IMR-90 (cell line): ENCODE measurements around the gene ANXA8.
"Not testable (repeated sequence)": the region's sequence is repeated elsewhere in the genome, so short reads cannot be mapped to it uniquely, and the experiment has no call there.

ENCODE experiments used
- POLR2A ChIP-seq: IDR thresholded peaks from 2 replicates; pipeline ENCODE4 v1.6.1; 2012; ENCODE audit warnings: mild to moderate bottlenecking, low read depth, low read length
- TF ChIP-seq, protein P1 (sequence below): fragments of 150-350 bp; IDR thresholded peaks from 2 replicates; pipeline ENCODE4 v1.6.1; 2016; ENCODE audit warnings: low read depth, mild to moderate bottlenecking, low read length, moderate library complexity, borderline replicate concordance
- TF ChIP-seq, protein P2 (sequence below): conservative IDR thresholded peaks from 2 replicates; pipeline ENCODE4 v1.5.1; 2012; ENCODE audit warnings: mild to moderate bottlenecking, low read depth, low read length, improper control_type of control experiment
- TF ChIP-seq, protein P3 (sequence below): fragments of 150-350 bp; IDR thresholded peaks from 2 replicates; pipeline ENCODE4 v1.6.1; 2017; ENCODE audit warnings: mild to moderate bottlenecking, antibody characterized with exemption, low read length, low read depth

DNA sequence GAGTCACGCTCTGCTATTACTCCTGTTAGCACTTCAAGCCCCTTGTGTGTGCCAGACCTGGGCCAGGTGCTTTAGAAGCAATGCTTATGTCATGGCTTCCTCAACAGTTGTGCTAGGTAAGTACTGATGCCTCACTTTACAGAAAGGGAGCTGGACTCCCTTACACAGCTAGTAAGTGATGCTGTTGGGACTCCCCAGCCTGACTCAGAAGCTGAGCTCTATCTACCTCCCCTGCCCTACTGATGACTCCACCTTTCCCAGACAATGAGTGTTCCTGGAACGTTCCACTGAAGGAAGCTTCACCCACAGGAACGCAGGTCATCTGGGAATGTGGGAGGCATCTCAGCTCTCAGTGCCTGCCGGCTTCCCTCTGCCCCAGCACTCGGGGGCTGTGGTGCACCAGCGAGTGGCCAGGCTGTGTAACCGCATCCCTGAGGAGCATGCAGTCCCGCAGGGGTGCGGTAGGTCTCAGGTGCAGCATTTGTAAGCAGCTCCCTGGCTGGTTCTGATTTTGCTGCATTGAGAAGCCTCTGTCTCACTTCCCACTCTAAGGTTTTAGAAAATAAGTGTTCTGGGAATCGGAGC is 2.6 kb downstream of the ANXA8 start:
- TF ChIP-seq POLR2A: not testable (repeated sequence)
- TF ChIP-seq, protein P1, sequence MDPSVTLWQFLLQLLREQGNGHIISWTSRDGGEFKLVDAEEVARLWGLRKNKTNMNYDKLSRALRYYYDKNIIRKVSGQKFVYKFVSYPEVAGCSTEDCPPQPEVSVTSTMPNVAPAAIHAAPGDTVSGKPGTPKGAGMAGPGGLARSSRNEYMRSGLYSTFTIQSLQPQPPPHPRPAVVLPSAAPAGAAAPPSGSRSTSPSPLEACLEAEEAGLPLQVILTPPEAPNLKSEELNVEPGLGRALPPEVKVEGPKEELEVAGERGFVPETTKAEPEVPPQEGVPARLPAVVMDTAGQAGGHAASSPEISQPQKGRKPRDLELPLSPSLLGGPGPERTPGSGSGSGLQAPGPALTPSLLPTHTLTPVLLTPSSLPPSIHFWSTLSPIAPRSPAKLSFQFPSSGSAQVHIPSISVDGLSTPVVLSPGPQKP: not testable (repeated sequence)
- TF ChIP-seq, protein P2, sequence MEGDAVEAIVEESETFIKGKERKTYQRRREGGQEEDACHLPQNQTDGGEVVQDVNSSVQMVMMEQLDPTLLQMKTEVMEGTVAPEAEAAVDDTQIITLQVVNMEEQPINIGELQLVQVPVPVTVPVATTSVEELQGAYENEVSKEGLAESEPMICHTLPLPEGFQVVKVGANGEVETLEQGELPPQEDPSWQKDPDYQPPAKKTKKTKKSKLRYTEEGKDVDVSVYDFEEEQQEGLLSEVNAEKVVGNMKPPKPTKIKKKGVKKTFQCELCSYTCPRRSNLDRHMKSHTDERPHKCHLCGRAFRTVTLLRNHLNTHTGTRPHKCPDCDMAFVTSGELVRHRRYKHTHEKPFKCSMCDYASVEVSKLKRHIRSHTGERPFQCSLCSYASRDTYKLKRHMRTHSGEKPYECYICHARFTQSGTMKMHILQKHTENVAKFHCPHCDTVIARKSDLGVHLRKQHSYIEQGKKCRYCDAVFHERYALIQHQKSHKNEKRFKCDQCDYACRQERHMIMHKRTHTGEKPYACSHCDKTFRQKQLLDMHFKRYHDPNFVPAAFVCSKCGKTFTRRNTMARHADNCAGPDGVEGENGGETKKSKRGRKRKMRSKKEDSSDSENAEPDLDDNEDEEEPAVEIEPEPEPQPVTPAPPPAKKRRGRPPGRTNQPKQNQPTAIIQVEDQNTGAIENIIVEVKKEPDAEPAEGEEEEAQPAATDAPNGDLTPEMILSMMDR: not testable (repeated sequence)
- TF ChIP-seq, protein P3, sequence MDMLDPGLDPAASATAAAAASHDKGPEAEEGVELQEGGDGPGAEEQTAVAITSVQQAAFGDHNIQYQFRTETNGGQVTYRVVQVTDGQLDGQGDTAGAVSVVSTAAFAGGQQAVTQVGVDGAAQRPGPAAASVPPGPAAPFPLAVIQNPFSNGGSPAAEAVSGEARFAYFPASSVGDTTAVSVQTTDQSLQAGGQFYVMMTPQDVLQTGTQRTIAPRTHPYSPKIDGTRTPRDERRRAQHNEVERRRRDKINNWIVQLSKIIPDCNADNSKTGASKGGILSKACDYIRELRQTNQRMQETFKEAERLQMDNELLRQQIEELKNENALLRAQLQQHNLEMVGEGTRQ: not testable (repeated sequence)
